ENCODE measurements around the gene MTHFD1L.

DNA sequence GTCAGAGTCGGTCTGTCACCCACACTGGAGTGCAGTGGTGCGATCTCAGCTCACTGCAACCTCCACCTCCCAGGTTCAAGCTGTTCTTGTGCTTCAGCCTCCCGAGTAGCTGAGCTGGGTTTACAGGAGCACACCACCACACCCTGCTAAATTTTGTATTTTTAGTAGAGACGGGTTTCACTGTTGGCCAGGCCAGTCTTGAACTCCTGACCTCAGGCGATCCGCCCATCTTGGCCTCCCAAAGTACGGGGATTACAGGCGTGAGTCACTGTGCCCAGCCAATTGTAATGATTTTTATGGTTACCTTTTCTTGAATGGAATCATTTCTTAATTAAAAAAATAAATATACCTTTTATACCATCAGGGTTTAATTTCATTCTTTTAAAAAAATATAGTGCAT is 105.7 kb downstream of the MTHFD1L start:
- TF ChIP-seq TSHZ2 (CRISPR knock-in tag; IDR thresholded peaks at IDR 0.05) (no peak), ZFP30 (CRISPR knock-in tag; IDR thresholded peaks at IDR 0.05) (no peak), ARNTL (CRISPR knock-in tag; IDR thresholded peaks at IDR 0.05; ENCODE audit: borderline replicate concordance, low read depth) (no peak), OSR1 (CRISPR knock-in tag; IDR thresholded peaks at IDR 0.05) (no peak), RARB (CRISPR knock-in tag; IDR thresholded peaks at IDR 0.05) (no peak), ZNF565 (CRISPR knock-in tag; conservative IDR thresholded peaks at IDR 0.05; ENCODE audit: low read depth) (no peak), ZFP3 (CRISPR knock-in tag; IDR thresholded peaks at IDR 0.05) (no peak), GLIS3 (CRISPR knock-in tag; IDR thresholded peaks at IDR 0.05) (no peak), POU6F1 (CRISPR knock-in tag; IDR thresholded peaks at IDR 0.05; ENCODE audit: borderline replicate concordance, low read depth) (no peak), PPARA (CRISPR knock-in tag; IDR thresholded peaks at IDR 0.05; ENCODE audit: borderline replicate concordance) (no peak), ZC3H10 (CRISPR knock-in tag; IDR thresholded peaks at IDR 0.05) (no peak), ISL1 (CRISPR knock-in tag; IDR thresholded peaks at IDR 0.05) (no peak)
- TF ChIP-seq, protein P1, sequence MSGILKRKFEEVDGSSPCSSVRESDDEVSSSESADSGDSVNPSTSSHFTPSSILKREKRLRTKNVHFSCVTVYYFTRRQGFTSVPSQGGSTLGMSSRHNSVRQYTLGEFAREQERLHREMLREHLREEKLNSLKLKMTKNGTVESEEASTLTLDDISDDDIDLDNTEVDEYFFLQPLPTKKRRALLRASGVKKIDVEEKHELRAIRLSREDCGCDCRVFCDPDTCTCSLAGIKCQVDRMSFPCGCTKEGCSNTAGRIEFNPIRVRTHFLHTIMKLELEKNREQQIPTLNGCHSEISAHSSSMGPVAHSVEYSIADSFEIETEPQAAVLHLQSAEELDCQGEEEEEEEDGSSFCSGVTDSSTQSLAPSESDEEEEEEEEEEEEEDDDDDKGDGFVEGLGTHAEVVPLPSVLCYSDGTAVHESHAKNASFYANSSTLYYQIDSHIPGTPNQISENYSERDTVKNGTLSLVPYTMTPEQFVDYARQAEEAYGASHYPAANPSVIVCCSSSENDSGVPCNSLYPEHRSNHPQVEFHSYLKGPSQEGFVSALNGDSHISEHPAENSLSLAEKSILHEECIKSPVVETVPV (CRISPR knock-in tag; IDR thresholded peaks at IDR 0.05), result no peak
- TF ChIP-seq, protein P2, sequence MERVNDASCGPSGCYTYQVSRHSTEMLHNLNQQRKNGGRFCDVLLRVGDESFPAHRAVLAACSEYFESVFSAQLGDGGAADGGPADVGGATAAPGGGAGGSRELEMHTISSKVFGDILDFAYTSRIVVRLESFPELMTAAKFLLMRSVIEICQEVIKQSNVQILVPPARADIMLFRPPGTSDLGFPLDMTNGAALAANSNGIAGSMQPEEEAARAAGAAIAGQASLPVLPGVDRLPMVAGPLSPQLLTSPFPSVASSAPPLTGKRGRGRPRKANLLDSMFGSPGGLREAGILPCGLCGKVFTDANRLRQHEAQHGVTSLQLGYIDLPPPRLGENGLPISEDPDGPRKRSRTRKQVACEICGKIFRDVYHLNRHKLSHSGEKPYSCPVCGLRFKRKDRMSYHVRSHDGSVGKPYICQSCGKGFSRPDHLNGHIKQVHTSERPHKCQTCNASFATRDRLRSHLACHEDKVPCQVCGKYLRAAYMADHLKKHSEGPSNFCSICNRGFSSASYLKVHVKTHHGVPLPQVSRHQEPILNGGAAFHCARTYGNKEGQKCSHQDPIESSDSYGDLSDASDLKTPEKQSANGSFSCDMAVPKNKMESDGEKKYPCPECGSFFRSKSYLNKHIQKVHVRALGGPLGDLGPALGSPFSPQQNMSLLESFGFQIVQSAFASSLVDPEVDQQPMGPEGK (CRISPR knock-in tag; IDR thresholded peaks at IDR 0.05; ENCODE audit: borderline replicate concordance), result no peak

Measured in SK-N-SH treated with all-trans-retinoic acid at 6 μM for 48 hours (cell line).